ENCODE results near the gene FOCAD.

- TF ChIP-seq, protein P1, sequence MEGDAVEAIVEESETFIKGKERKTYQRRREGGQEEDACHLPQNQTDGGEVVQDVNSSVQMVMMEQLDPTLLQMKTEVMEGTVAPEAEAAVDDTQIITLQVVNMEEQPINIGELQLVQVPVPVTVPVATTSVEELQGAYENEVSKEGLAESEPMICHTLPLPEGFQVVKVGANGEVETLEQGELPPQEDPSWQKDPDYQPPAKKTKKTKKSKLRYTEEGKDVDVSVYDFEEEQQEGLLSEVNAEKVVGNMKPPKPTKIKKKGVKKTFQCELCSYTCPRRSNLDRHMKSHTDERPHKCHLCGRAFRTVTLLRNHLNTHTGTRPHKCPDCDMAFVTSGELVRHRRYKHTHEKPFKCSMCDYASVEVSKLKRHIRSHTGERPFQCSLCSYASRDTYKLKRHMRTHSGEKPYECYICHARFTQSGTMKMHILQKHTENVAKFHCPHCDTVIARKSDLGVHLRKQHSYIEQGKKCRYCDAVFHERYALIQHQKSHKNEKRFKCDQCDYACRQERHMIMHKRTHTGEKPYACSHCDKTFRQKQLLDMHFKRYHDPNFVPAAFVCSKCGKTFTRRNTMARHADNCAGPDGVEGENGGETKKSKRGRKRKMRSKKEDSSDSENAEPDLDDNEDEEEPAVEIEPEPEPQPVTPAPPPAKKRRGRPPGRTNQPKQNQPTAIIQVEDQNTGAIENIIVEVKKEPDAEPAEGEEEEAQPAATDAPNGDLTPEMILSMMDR (conservative IDR thresholded peaks at IDR 0.05; ENCODE audit: low read depth, low read length), result no peak
- TF ChIP-seq EZH2 (IDR thresholded peaks at IDR 0.05; ENCODE audit: low read length, unreplicated experiment), result no peak
These were observed 100.1 kb downstream of the FOCAD start for GRCh38 chr9:20784196-20784595.

Measured in PC-3 (cell line).